D341Med (cell line): Measurements from ENCODE around the gene TMEM40.
"Not testable (repeated sequence)": the region's sequence is repeated elsewhere in the genome, so short reads cannot be mapped to it uniquely, and the experiment has no call there.

ENCODE experiments used
- DNase-seq: peaks from one replicate; pipeline ENCODE4 v3.0.0; 2012; ENCODE audit warnings: low spot score

Gene TMEM40

GRCh38 chr3:12775970-12776369 is 16.9 kb upstream of the TMEM40 start:
- not testable (repeated sequence) for DNase-seq

- DNase-seq = no peak
These were observed 16.2 kb upstream of the TMEM40 start for GRCh38 chr3:12775226-12775625.

- no peak for DNase-seq
These were observed 15.6 kb upstream of the TMEM40 start for GRCh38 chr3:12774619-12775018.

GRCh38 chr3:12773710-12774086 is 14.6 kb upstream of the TMEM40 start:
- DNase-seq = no peak

- no peak for DNase-seq
These were observed 14.1 kb upstream of the TMEM40 start for GRCh38 chr3:12773030-12773709.

GRCh38 chr3:12772462-12772861 is 13.4 kb upstream of the TMEM40 start:
- no peak for DNase-seq

- DNase-seq = no peak
These were observed 12.2 kb upstream of the TMEM40 start for GRCh38 chr3:12771236-12771635.

- DNase-seq = no peak
These were observed 10.7 kb upstream of the TMEM40 start for GRCh38 chr3:12769761-12770160.

GRCh38 chr3:12768579-12769527 is 9.8 kb upstream of the TMEM40 start:
- no peak for DNase-seq

GRCh38 chr3:12766541-12766940 is 7.5 kb upstream of the TMEM40 start:
- no peak for DNase-seq

GRCh38 chr3:12764171-12764776 is 5.2 kb upstream of the TMEM40 start:
- no peak for DNase-seq

GRCh38 chr3:12759693-12760565 is 870 bp upstream of the TMEM40 start:
- DNase-seq = peak; percentile 14

GRCh38 chr3:12758025-12758781 is 856 bp downstream of the TMEM40 start:
- peak; percentile 39 for DNase-seq

- no peak for DNase-seq
These were observed 2.4 kb downstream of the TMEM40 start for GRCh38 chr3:12756635-12757034.

GRCh38 chr3:12756175-12756574 is 2.9 kb downstream of the TMEM40 start:
- DNase-seq = no peak

- no peak for DNase-seq
These were observed 3.3 kb downstream of the TMEM40 start for GRCh38 chr3:12755754-12756153.

GRCh38 chr3:12754313-12754712 is 4.7 kb downstream of the TMEM40 start:
- DNase-seq = no peak

GRCh38 chr3:12753275-12754028 is 5.6 kb downstream of the TMEM40 start:
- no peak for DNase-seq

GRCh38 chr3:12752809-12753208 is 6.2 kb downstream of the TMEM40 start:
- no peak for DNase-seq

GRCh38 chr3:12752102-12752501 is 7.0 kb downstream of the TMEM40 start:
- DNase-seq = no peak
